Measurements from ENCODE around the gene SIK3.

DNA sequence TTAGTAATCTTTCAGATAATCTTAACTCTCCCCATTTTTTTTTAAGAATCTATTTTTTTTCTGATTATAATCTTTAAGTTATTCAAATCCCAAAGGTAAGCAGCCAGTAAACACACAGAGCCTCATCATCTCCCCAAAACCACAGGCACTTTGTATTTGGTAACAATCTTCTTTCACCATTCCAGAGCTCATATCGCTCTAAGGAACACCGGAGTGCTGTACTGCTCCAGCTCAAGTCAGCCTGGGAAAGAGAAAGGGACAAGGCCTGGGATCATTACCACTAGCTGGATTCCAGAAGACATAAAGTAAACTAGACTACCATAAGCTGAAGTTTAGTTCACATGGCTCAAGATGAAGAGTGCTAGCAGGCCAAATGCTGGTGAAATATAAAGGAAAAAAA is 187.8 kb downstream of the SIK3 start:
- TF ChIP-seq, protein P1, sequence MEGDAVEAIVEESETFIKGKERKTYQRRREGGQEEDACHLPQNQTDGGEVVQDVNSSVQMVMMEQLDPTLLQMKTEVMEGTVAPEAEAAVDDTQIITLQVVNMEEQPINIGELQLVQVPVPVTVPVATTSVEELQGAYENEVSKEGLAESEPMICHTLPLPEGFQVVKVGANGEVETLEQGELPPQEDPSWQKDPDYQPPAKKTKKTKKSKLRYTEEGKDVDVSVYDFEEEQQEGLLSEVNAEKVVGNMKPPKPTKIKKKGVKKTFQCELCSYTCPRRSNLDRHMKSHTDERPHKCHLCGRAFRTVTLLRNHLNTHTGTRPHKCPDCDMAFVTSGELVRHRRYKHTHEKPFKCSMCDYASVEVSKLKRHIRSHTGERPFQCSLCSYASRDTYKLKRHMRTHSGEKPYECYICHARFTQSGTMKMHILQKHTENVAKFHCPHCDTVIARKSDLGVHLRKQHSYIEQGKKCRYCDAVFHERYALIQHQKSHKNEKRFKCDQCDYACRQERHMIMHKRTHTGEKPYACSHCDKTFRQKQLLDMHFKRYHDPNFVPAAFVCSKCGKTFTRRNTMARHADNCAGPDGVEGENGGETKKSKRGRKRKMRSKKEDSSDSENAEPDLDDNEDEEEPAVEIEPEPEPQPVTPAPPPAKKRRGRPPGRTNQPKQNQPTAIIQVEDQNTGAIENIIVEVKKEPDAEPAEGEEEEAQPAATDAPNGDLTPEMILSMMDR (IDR thresholded peaks at IDR 0.05): no peak
- no peak for TF ChIP-seq POLR2A (IDR thresholded peaks at IDR 0.05)

Measured in heart left ventricle (tissue), 13 donors.